ENCODE results near the gene NUDT16L1. TPM values are rescaled to one million over a fixed set of nuclear protein-coding genes. Genes with fewer than 3 reads are reported as not detected.

The NUDT16L1 gene
- total RNA-seq, 1 experiment from 2014 or later: 63.5 TPM

DNA sequence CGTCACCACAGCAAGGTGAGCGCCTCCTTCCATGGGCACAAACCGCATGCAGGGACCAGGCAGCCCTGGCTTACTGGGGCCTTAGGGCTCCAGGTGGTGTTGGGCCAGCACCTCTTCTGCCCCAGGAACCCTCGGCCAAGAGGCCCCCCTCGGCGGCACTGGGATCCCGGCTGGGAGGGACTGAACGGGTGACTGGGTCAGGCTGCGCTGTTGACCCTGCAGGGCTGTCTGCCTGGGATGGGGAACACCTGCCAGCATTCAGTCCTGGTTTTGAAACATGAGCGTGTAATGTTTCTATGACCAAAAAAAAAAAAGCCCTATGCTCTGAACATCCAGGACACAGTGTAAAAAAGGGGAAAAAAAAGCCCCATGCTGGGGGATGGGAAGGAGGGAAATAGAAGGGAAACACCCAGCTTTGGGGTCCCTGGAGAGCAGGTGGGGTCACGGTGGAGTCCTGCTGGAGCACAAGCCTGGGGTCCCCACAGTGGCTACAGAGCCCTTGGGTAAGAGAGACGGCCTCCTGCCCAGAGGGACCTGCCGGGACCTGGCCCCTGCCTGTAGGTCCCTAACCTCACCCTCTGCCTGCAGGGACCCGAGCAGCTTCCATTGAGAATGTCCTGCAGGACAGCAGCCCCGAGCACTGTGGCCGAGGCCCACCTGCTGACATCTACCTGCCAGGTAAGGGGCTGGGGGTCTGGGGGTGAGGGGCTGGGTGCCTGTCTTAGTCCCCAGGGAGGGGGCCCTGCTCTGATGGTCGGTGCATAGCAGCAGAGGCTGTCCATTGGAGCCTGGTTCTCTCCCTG is 9.9 kb upstream of the NUDT16L1 start:
- no peaks in the 10 kb centered on the region for H3K4me1 ChIP-seq (replicated peaks)
- H3K27ac ChIP-seq: no peak overlapping the region
- DNase-seq (ENCODE audit: low read depth in 1 of 2, low spot score in 2 of 2): no peak
- H3K36me3 ChIP-seq: peaks cover 71% of the 10 kb centered on the region
- no peaks in the 10 kb centered on the region for H3K9me3 ChIP-seq (replicated peaks)
- no peaks in the 10 kb centered on the region for H3K27me3 ChIP-seq (replicated peaks)
- no peak overlapping the region for H3K4me3 ChIP-seq

GRCh38 chr16:4684058-4684715 is 9.2 kb upstream of the NUDT16L1 start:
- H3K4me3 ChIP-seq: no peak overlapping the region
- H3K27me3 ChIP-seq (replicated peaks): no peaks in the 10 kb centered on the region
- no peak overlapping the region for H3K27ac ChIP-seq
- no peak for DNase-seq (ENCODE audit: low read depth in 1 of 2, low spot score in 2 of 2)
- peaks cover 76% of the 10 kb centered on the region for H3K36me3 ChIP-seq
- no peaks in the 10 kb centered on the region for H3K4me1 ChIP-seq (replicated peaks)
- H3K9me3 ChIP-seq (replicated peaks): no peaks in the 10 kb centered on the region

DNA sequence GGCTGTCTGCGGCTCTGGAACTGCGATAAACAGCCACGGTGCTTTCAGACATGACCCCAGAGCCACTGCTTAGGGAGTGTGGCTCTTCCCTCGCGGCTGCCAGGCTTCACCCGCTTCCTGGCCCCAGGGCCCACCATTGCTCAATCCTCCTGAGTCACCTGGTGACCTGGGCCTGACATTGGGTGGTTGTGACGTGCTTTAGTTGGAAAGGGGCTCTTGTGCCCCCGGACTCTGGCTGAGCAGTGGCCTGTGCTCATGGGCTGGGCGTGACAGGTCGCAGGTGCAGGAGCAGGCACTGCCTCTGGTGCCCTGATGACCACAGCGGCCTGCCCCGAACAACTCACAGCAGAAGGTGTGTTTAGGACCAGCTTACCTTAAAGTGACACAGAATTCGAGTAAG is 8.6 kb upstream of the NUDT16L1 start:
- Histone ChIP-seq H3K4me1 (replicated peaks) (no peaks in the 10 kb centered on the region), H3K27me3 (replicated peaks) (no peaks in the 10 kb centered on the region), H3K36me3 (peaks cover 78% of the 10 kb centered on the region), H3K27ac (no peak overlapping the region), H3K9me3 (replicated peaks) (no peaks in the 10 kb centered on the region), H3K4me3 (no peak overlapping the region)
- DNase-seq (ENCODE audit: low read depth in 1 of 2, low spot score in 2 of 2): no peak

DNA sequence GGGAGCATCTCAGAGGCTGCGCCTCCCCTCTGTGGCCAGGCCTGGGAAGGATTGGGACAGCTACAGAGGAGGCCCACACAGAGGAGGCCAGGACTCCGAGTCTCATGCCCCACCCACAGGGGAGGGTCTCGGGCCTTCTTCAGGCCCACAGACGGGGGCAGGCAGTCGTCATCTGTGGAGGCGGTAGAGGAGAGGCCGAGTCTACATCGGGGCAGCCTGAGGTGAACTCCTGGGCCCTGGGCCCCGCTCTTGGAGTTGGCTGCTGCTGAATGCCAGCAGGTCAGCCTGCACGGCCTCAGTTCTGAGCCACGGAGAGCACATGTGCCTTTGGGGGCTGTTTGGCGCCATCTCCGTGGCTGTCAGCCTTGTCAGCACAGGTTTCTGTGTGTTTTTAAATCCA is 8.1 kb upstream of the NUDT16L1 start:
- H3K27me3 ChIP-seq (replicated peaks): no peaks in the 10 kb centered on the region
- no peak for DNase-seq (ENCODE audit: low read depth in 1 of 2, low spot score in 2 of 2)
- no peak overlapping the region for H3K4me3 ChIP-seq
- no peaks in the 10 kb centered on the region for H3K4me1 ChIP-seq (replicated peaks)
- H3K9me3 ChIP-seq (replicated peaks): no peaks in the 10 kb centered on the region
- H3K36me3 ChIP-seq: peaks cover 75% of the 10 kb centered on the region
- H3K27ac ChIP-seq: no peak overlapping the region

DNA sequence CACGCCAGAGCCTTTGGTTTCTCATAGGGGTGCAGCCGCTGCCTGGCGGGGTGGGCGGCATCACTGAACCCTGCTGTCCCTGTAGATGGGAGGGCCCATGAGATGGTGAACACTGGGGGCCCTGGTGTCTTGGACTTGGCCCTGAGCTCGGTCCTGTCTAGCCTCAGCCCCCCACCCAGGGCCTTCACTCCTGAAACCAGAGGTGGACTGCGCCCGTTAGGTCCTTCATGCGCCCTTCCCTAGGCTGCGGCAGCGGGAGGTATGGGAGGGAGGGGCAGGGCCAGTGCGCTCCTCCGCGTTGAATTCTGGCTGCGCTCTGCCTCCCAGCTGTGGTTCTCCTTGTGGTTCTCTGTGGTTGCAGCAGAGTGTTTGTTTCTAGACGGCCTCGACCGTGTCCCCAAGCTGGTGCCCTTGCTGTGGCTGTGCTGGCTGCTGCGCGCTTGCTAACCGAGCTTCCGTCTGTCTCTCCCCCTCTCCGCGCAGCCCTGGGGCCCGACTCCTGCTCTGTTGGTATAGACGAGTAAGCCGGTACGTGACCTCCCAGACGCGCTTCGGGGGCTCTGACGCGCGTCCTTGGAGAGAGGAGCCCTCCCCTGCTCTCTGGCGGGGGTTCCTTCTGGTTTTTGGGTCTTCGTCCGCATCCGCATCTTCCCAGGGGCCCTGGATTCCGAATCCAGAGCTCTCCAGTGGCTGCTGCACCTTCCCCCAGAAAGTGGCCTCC is 7.4 kb upstream of the NUDT16L1 start:
- H3K36me3 ChIP-seq: peaks cover 74% of the 10 kb centered on the region
- H3K9me3 ChIP-seq (replicated peaks): no peaks in the 10 kb centered on the region
- no peaks in the 10 kb centered on the region for H3K27me3 ChIP-seq (replicated peaks)
- no peaks in the 10 kb centered on the region for H3K4me1 ChIP-seq (replicated peaks)
- H3K27ac ChIP-seq: no peak overlapping the region
- DNase-seq (ENCODE audit: low read depth in 1 of 2, low spot score in 2 of 2): no peak
- H3K4me3 ChIP-seq: no peak overlapping the region

- H3K9me3 ChIP-seq (replicated peaks): no peaks in the 10 kb centered on the region
- H3K4me1 ChIP-seq (replicated peaks): no peaks in the 10 kb centered on the region
- H3K4me3 ChIP-seq: no peak overlapping the region
- DNase-seq (ENCODE audit: low read depth in 1 of 2, low spot score in 2 of 2): no peak
- peaks cover 68% of the 10 kb centered on the region for H3K36me3 ChIP-seq
- no peaks in the 10 kb centered on the region for H3K27me3 ChIP-seq (replicated peaks)
- H3K27ac ChIP-seq: no peak overlapping the region
These were observed 6.7 kb upstream of the NUDT16L1 start for GRCh38 chr16:4686497-4687210.

- no peaks in the 10 kb centered on the region for H3K27me3 ChIP-seq (replicated peaks)
- peaks cover 2% of the 10 kb centered on the region for H3K4me1 ChIP-seq (replicated peaks)
- no peak overlapping the region for H3K27ac ChIP-seq
- no peak overlapping the region for H3K4me3 ChIP-seq
- no peak for DNase-seq (ENCODE audit: low read depth in 1 of 2, low spot score in 2 of 2)
- peaks cover 60% of the 10 kb centered on the region for H3K36me3 ChIP-seq
- H3K9me3 ChIP-seq (replicated peaks): no peaks in the 10 kb centered on the region
These were observed 5.9 kb upstream of the NUDT16L1 start for GRCh38 chr16:4687416-4687815.

- H3K36me3 ChIP-seq: peaks cover 53% of the 10 kb centered on the region
- H3K27ac ChIP-seq: no peak overlapping the region
- DNase-seq (ENCODE audit: low read depth in 1 of 2, low spot score in 2 of 2): no peak
- H3K27me3 ChIP-seq (replicated peaks): no peaks in the 10 kb centered on the region
- no peak overlapping the region for H3K4me3 ChIP-seq
- peaks cover 8% of the 10 kb centered on the region for H3K4me1 ChIP-seq (replicated peaks)
- no peaks in the 10 kb centered on the region for H3K9me3 ChIP-seq (replicated peaks)
These were observed 5.3 kb upstream of the NUDT16L1 start for GRCh38 chr16:4687946-4688673.

- no peak for DNase-seq (ENCODE audit: low read depth in 1 of 2, low spot score in 2 of 2)
- Histone ChIP-seq H3K27ac (no peak overlapping the region), H3K4me1 (replicated peaks) (peaks cover 10% of the 10 kb centered on the region), H3K9me3 (replicated peaks) (no peaks in the 10 kb centered on the region), H3K36me3 (peaks cover 50% of the 10 kb centered on the region), H3K4me3 (no peak overlapping the region), H3K27me3 (replicated peaks) (no peaks in the 10 kb centered on the region)
These were observed 4.7 kb upstream of the NUDT16L1 start for GRCh38 chr16:4688674-4689045.

- Histone ChIP-seq H3K36me3 (peaks cover 51% of the 10 kb centered on the region), H3K4me1 (replicated peaks) (peaks cover 10% of the 10 kb centered on the region), H3K4me3 (no peak overlapping the region), H3K27ac (no peak overlapping the region), H3K27me3 (replicated peaks) (no peaks in the 10 kb centered on the region), H3K9me3 (replicated peaks) (no peaks in the 10 kb centered on the region)
- DNase-seq (ENCODE audit: low read depth in 1 of 2, low spot score in 2 of 2): no peak
These were observed 4.2 kb upstream of the NUDT16L1 start for GRCh38 chr16:4689091-4689671.

GRCh38 chr16:4689864-4690704 is 3.3 kb upstream of the NUDT16L1 start:
- no peak for DNase-seq (ENCODE audit: low read depth in 1 of 2, low spot score in 2 of 2)
- H3K9me3 ChIP-seq (replicated peaks): no peaks in the 10 kb centered on the region
- peaks cover 47% of the 10 kb centered on the region for H3K36me3 ChIP-seq
- no peak overlapping the region for H3K27ac ChIP-seq
- no peak overlapping the region for H3K4me3 ChIP-seq
- peaks cover 14% of the 10 kb centered on the region for H3K4me1 ChIP-seq (replicated peaks)
- no peaks in the 10 kb centered on the region for H3K27me3 ChIP-seq (replicated peaks)

DNA sequence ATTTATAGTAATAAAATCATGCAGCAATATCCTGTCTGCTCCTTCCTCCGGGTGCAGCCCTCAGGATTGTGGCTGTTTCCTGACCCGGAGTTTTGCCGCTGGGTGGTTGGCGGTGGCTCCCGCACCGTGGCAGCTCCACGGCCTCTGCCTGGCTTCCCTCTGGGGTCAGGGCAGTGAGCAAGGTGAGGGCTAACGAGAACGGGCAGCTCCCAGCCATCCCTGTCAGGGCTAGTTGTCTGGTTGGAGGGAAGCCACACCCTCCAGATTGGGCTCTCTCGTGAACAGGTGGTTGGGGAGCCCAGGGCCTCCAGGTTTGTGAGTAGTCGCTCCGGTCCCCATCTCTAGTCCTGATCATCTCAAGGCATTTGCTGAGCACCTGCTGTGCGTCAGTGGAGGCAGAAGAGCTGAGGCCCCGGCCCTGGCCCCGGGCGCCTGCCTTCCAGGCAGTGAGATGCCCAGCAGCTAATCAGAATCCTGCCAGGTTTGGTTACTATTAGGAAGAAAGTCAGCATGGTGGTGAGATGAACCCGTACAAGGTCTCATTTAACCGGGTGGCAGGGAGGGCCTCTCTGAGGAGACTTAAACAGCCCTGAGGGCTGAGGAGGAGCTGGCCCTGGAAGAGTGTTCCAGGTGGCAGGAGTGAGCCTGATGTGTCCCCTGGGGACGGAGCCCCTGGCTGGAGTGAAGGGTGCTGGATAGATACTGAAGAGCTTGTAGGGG is 2.3 kb upstream of the NUDT16L1 start:
- H3K36me3 ChIP-seq: peaks cover 47% of the 10 kb centered on the region
- no peaks in the 10 kb centered on the region for H3K9me3 ChIP-seq (replicated peaks)
- H3K27me3 ChIP-seq (replicated peaks): no peaks in the 10 kb centered on the region

More for the DNA sequence above, 2.3 kb upstream of the NUDT16L1 start:
- no peak overlapping the region for H3K27ac ChIP-seq
- H3K4me3 ChIP-seq: no peak overlapping the region
- DNase-seq (ENCODE audit: low read depth in 1 of 2, low spot score in 2 of 2): no peak
- H3K4me1 ChIP-seq (replicated peaks): peaks cover 14% of the 10 kb centered on the region

All from SJSA1 (cell line).